ENCODE measurements around the gene FGD3.

DNA sequence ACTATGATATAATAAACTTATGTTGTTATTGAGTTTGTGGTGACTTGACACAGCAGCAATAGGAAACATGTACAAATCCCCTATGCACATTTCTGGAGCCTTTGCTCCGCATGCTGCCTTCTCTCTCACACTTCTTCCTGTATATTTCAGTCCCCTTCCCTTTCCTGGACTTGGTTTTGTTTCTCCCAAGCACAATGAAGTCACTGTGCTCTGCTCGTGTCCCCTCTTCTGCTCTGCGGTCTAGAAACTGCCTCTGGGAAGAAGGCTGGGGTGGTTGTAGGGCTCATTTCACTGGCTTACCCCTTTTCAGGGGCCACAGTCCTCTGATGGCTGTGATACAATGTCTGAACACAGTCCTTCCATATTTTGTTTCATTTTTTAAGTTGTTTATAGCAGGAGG is 15.7 kb upstream of the FGD3 start:
- TF ChIP-seq, protein P1, sequence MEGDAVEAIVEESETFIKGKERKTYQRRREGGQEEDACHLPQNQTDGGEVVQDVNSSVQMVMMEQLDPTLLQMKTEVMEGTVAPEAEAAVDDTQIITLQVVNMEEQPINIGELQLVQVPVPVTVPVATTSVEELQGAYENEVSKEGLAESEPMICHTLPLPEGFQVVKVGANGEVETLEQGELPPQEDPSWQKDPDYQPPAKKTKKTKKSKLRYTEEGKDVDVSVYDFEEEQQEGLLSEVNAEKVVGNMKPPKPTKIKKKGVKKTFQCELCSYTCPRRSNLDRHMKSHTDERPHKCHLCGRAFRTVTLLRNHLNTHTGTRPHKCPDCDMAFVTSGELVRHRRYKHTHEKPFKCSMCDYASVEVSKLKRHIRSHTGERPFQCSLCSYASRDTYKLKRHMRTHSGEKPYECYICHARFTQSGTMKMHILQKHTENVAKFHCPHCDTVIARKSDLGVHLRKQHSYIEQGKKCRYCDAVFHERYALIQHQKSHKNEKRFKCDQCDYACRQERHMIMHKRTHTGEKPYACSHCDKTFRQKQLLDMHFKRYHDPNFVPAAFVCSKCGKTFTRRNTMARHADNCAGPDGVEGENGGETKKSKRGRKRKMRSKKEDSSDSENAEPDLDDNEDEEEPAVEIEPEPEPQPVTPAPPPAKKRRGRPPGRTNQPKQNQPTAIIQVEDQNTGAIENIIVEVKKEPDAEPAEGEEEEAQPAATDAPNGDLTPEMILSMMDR (IDR thresholded peaks at IDR 0.05): no peak
- no peak for TF ChIP-seq ZFX (IDR thresholded peaks at IDR 0.05; ENCODE audit: borderline replicate concordance)
